Coronary artery (tissue), 2 donors: ENCODE data around the gene KRT33B.

Experiments used
- DNase-seq: peaks from one replicate; pipeline ENCODE4 v3.0.0-alpha.2; 2017; ENCODE audit warnings: low spot score
- H3K27ac ChIP-seq, 2 donors: fragments of 200-600 bp; sonication (generic); one replicate each; pipeline ENCODE4 v1.5.1; 2016 to 2019
- H3K4me3 ChIP-seq: fragments of 200-600 bp; sonication (generic); 2 replicates; pipeline ENCODE4 v1.5.1; 2016; ENCODE audit warnings: mild to moderate bottlenecking, moderate library complexity
- CTCF ChIP-seq: fragments of 200-600 bp; sonication (generic); IDR thresholded peaks from one replicate; pipeline ENCODE4 v1.5.1; 2019; ENCODE audit warnings: antibody characterized with exemption

KRT33B gene

GRCh38 chr17:41369713-41370112 lies at the start of gene KRT33B:
Gene KRT33B, minus strand, starts transcription at chr17:41369813. Its CDS starts 63 bp downstream, at chr17:41369750.
- TF ChIP-seq CTCF = no peak
- no peak within 1 kb of the TSS for H3K4me3 ChIP-seq
- no peak for DNase-seq
- no peak within 1 kb of the TSS for H3K27ac ChIP-seq

- no peak overlapping the region for H3K4me3 ChIP-seq
- TF ChIP-seq CTCF = no peak
- DNase-seq = no peak
- no peak overlapping the region for H3K27ac ChIP-seq
Measured at GRCh38 chr17:41418116-41418860, 48.7 kb upstream of the KRT33B start.

- no peak for DNase-seq
- H3K4me3 ChIP-seq = no peak overlapping the region
- no peak for TF ChIP-seq CTCF
- H3K27ac ChIP-seq = no peak overlapping the region
Measured at GRCh38 chr17:41417576-41418015, 48.0 kb upstream of the KRT33B start.

- no peak for DNase-seq
- no peak overlapping the region for H3K27ac ChIP-seq
- no peak for TF ChIP-seq CTCF
- no peak overlapping the region for H3K4me3 ChIP-seq
Measured at GRCh38 chr17:41417127-41417526, 47.5 kb upstream of the KRT33B start.

GRCh38 chr17:41416479-41416878 lies 46.9 kb upstream of the KRT33B start:
- TF ChIP-seq CTCF = no peak
- no peak overlapping the region for H3K27ac ChIP-seq
- no peak for DNase-seq
- no peak overlapping the region for H3K4me3 ChIP-seq

GRCh38 chr17:41415833-41416335 lies 46.3 kb upstream of the KRT33B start:
- no peak for DNase-seq
- TF ChIP-seq CTCF = no peak
- no peak overlapping the region for H3K27ac ChIP-seq

GRCh38 chr17:41415411-41415810 lies 45.8 kb upstream of the KRT33B start:
- Histone ChIP-seq H3K4me3 (no peak overlapping the region), H3K27ac (no peak overlapping the region)
- DNase-seq = no peak
- no peak for TF ChIP-seq CTCF

More at GRCh38 chr17:41415833-41416335, 46.3 kb upstream of the KRT33B start:
- H3K4me3 ChIP-seq = no peak overlapping the region
